GM12874 (cell line): Measurements from ENCODE around the gene CDHR5.

Experiments
- CTCF ChIP-seq: IDR thresholded peaks from 2 replicates; pipeline ENCODE4 v1.5.1; 2011; ENCODE audit warnings: low read depth, mild to moderate bottlenecking, control low read depth, low read length, moderate library complexity; ENCODE audit not compliant: insufficient read depth

Gene CDHR5

DNA sequence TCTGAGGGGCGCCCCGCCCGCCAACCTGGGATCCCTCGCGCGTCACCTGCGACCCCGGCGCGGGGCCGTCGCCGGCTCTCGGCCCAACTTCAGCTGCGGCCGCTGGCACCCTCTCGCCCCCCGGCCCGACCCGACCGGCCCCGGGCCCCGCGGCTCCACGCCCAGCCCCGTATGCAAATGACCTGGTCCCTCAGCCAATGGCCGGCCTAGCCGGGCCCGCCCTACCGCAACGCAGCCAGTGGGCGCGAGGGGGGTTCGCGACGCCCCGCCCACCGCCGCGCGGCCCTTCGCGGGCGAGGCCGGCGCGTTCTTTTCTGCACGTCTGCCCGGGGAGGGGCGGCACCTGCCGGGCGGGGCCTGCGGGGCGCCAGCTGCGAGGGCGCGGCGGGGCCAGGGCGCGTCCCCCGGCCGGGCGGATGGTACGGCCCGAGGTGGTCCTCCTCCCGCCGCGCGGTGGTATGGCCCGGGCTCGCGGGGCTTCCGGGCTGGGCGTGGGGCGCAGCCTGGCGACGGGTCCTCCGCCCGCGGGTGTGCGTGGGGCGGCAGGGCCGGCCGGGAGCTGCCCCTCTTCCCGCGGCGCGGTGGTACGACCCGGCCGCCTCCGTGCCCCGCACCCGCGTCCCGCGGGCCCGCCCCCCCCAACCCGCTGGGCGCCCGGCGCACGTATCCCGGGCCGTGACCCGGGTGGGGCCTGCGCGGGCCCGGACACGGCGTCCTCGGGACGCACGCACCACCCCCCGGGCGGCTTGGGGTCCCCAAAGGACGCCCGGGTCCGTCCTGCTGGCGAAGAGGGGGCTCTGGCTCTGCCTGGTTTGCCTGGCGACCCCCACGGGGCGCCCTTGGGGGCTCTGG lies 56.2 kb downstream of the CDHR5 start:
- no peak for TF ChIP-seq CTCF

DNA sequence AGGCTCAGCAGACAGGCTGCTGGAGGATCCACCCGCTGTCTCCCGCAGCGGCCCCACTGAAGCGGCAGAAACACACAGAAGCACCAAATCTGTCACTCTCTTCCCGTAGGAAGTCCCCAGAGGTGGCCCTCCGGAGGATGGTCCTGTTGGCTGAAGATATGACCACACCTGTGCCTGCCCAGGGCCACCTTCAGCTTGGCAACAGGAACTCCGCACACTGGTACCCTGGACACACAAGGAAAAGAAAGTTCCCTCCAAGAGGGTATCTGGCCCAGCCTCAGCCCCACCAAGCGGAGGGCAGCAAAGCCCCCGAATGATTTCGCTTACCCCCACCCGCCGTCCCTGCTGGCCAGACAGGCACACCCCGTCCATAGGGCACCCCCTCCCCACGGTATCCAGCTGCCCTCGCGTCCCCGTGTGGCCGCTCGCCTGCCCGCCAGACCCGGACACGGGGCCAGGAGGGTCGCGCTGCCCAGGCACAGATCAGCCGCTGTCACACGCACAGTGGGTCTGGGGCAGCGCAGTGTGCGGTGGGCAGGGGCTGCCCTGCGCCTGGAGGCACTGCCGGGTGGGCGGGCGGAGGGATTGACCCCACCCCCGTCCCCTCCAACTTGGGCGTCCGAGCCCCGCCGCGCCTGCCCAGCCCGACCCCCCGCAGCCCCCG lies 57.0 kb downstream of the CDHR5 start:
- no peak for TF ChIP-seq CTCF

GRCh38 chr11:567011-567628 lies 57.6 kb downstream of the CDHR5 start:
- no peak for TF ChIP-seq CTCF
